Erythroblast (primary cell): ENCODE measurements around the gene CEP76.

Source experiments
- GATA1 ChIP-seq: IDR thresholded peaks from 2 replicates; pipeline ENCODE4 v1.6.1; 2011; ENCODE audit warnings: low read depth, mild to moderate bottlenecking, control low read depth, low read length, moderate library complexity
- POLR2A ChIP-seq: IDR thresholded peaks from 2 replicates; pipeline ENCODE4 v1.6.1; 2011; ENCODE audit warnings: mild to moderate bottlenecking, low read length

- no peak for TF ChIP-seq POLR2A
- no peak for TF ChIP-seq GATA1
Observed at GRCh38 chr18:12737243-12737902, 34.9 kb upstream of the CEP76 start.
